Pancreas (tissue), 10 donors: ENCODE measurements around the gene IP6K3. TPM values are rescaled to one million over a fixed set of nuclear protein-coding genes. Genes with fewer than 3 reads are reported as not detected.

ENCODE experiments used
- ATAC-seq, 4 donors: fragments of 200-7000 bp; cut with Tn5 transposase; one replicate each; pipeline versions ENCODE4 v1.8.0 to v1.9.1; 2020; ENCODE audit warnings: mild to moderate bottlenecking in 4 of 4, moderate library complexity in 4 of 4
- DNase-seq, 6 donors: peaks; one replicate each; pipeline ENCODE4 v3.0.0-alpha.2; 2020
- FAIRE-seq: peaks from 2 replicates; lab custom pipeline; 2012; peaks lifted over from hg19 to GRCh38; lab: Jason Lieb, UNC
- H3K27ac ChIP-seq, 4 donors: fragments of 200-600 bp; sonication (generic); 1 replicate in 3 of 4; 2 replicates in 1 of 4; pipeline versions ENCODE4 v1.5.0 to v1.8.0; 2020
- H3K27me3 ChIP-seq, 4 donors: fragments of 200-600 bp; one replicate each; pipeline ENCODE4 v1.8.0; 2021
- H3K36me3 ChIP-seq, 3 donors: fragments of 200-600 bp; sonication (generic) in 1 of 3; one replicate each; pipeline versions ENCODE4 v1.5.0 to v1.8.0; 2020 to 2021
- H3K4me1 ChIP-seq, 3 donors: fragments of 200-600 bp; one replicate each; pipeline ENCODE4 v1.8.0; 2021
- H3K4me3 ChIP-seq, 4 donors: fragments of 200-600 bp; sonication (generic) in 2 of 4; one replicate each; pipeline versions ENCODE4 v1.5.0 to v1.8.0; 2020 to 2021
- H3K9me3 ChIP-seq, 4 donors: fragments of 200-600 bp; one replicate each; pipeline ENCODE4 v1.8.0; 2021
- CTCF ChIP-seq, 4 donors: fragments of 200-600 bp; sonication (generic) in 3 of 4; IDR thresholded peaks; one replicate each; pipeline versions ENCODE4 v1.5.0 to v1.8.0; 2021; ENCODE audit warnings: antibody characterized with exemption in 4 of 4
- WGBS, 2 donors: extraction: QIAGEN DNeasy Blood & Tissue Kit; methylation state at CpG; one replicate each; pipeline ENCODE4 v1.1.7; 2013; 5-methylcytosine and 5-hydroxymethylcytosine counted together
- intact Hi-C, 3 donors: fragments of 100-400 bp; cut with DNase I; formaldehyde crosslinking; loops; one replicate each; pipeline versions ENCODE4 v1.11.1 to v1.14.2; 2022
- polyA plus RNA-seq, 2 donors: library from polyadenylated mRNA; stranded (reverse); fragments of 200-250 nt; gene quantifications; one replicate each; pipeline ENCODE4 v1.2.3, GENCODE V29; 2013
- total RNA-seq, 6 donors: library from RNA; stranded (reverse); fragmentation: NEBNext Ultra II Directional in 4 of 6; extraction: Animal tissue kit (Norgen Biotek cat#: 25700) in 4 of 6; gene quantifications; one replicate each; pipeline versions ENCODE4 v1.2.1 to v1.2.4, GENCODE V29; 2021 to 2023
- donor health status: healthy with polysubstance abuse.
- donor health status: DM: no; HTN: no; CAD: no; lungs with moderate emphysema.
- donor health status: DM: no; HTN: no; CAD: no.
- donor health status: control.
- donor health status: control.
- donor health status: Bipolar disorder and iron deficiency.
- donor health status: DM: yes; HTN: yes; CAD: no.
- donor health status: DM: no; HTN: no; CAD: no.
- donor health status: DM: no; HTN: no; CAD: no.
- donor health status: DM: yes; HTN: yes; CAD: no.

The IP6K3 gene
- total and polyA plus RNA-seq, 8 donors, result 0.12 to 0.69 (median 0.36) TPM

- no peaks in the 10 kb centered on the region for H3K27me3 ChIP-seq
- 92 to 96% methylated on average over 15 to 16 of the region's 16 CpGs for WGBS, 2 donors
- DNase-seq (peak in 1 of 6 donors; percentile 70), FAIRE-seq (no peak), ATAC-seq (no peak)
- H3K4me3 ChIP-seq, result no peak overlapping the region
- H3K27ac ChIP-seq, result no peak overlapping the region
- H3K36me3 ChIP-seq, result peaks cover 0 to 34% (median 0%) of the 10 kb centered on the region in 3 donors
- no peaks in the 10 kb centered on the region for H3K9me3 ChIP-seq
- TF ChIP-seq CTCF (IDR thresholded peaks at IDR 0.05), result no peak
- intact Hi-C loops, result no loop called here
- no peaks in the 10 kb centered on the region for H3K4me1 ChIP-seq
Observed at GRCh38 chr6:33684428-33684896, 62.2 kb downstream of the IP6K3 start.

GRCh38 chr6:33683576-33684427 lies 62.9 kb downstream of the IP6K3 start:
- intact Hi-C loops, result no loop called here
- H3K27me3 ChIP-seq, result no peaks in the 10 kb centered on the region
- peaks cover 0 to 35% (median 0%) of the 10 kb centered on the region in 3 donors for H3K36me3 ChIP-seq
- H3K4me3 ChIP-seq, result no peak overlapping the region
- ATAC-seq, result peak in 2 of 4 donors; percentile 31 to 32
- TF ChIP-seq CTCF (IDR thresholded peaks at IDR 0.05), result no peak
- no peak overlapping the region for H3K27ac ChIP-seq
- no peak for FAIRE-seq
- peak in 1 of 6 donors; percentile 62 for DNase-seq
- 79 to 82% methylated on average over 19 of the region's 19 CpGs for WGBS, 2 donors
- no peaks in the 10 kb centered on the region for H3K4me1 ChIP-seq
- no peaks in the 10 kb centered on the region for H3K9me3 ChIP-seq

- FAIRE-seq (no peak), ATAC-seq (no peak), DNase-seq (peak in 1 of 6 donors; percentile 44)
- no peak for TF ChIP-seq CTCF (IDR thresholded peaks at IDR 0.05)
- Histone ChIP-seq H3K4me3 (no peak overlapping the region), H3K27ac (no peak overlapping the region), H3K4me1 (no peaks in the 10 kb centered on the region), H3K9me3 (no peaks in the 10 kb centered on the region), H3K36me3 (peaks cover 0 to 35% (median 0%) of the 10 kb centered on the region in 3 donors), H3K27me3 (no peaks in the 10 kb centered on the region)
- 88 to 93% methylated on average over 15 of the region's 15 CpGs for WGBS, 2 donors
- intact Hi-C loops, result no loop called here
Observed at GRCh38 chr6:33683051-33683571, 63.6 kb downstream of the IP6K3 start.

GRCh38 chr6:33682341-33682740 lies 64.4 kb downstream of the IP6K3 start:
- Histone ChIP-seq H3K9me3 (no peaks in the 10 kb centered on the region), H3K4me1 (no peaks in the 10 kb centered on the region), H3K4me3 (no peak overlapping the region), H3K27me3 (no peaks in the 10 kb centered on the region), H3K36me3 (peaks cover 0 to 35% (median 0%) of the 10 kb centered on the region in 3 donors), H3K27ac (no peak overlapping the region)
- DNase-seq, result peak in 1 of 6 donors; percentile 26
- FAIRE-seq, result no peak
- intact Hi-C loops, result no loop called here
- no peak for TF ChIP-seq CTCF (IDR thresholded peaks at IDR 0.05)
- 94 to 96% methylated on average over 13 of the region's 13 CpGs for WGBS, 2 donors
- ATAC-seq, result no peak
